H9 (cell line): Measurements from ENCODE around the gene SIPA1L2. TPM values are rescaled to one million over a fixed set of nuclear protein-coding genes. Genes with fewer than 3 reads are reported as not detected.

Experiments used
- DNase-seq: peaks from one replicate; pipeline ENCODE4 v3.0.0-alpha.2; 2017
- H2AFZ ChIP-seq: one replicate; pipeline ENCODE4 v1.6.1; 2013; ENCODE audit warnings: mild to moderate bottlenecking, low read length, control low read depth, moderate library complexity
- H2AK5ac ChIP-seq: 2 replicates; pipeline ENCODE4 v1.6.1; 2013; ENCODE audit warnings: low read length, control low read depth, mixed read lengths; ENCODE audit not compliant: insufficient read length
- H2BK120ac ChIP-seq: one replicate; pipeline ENCODE4 v1.6.1; 2013; ENCODE audit warnings: low read depth, mild to moderate bottlenecking, low read length, control low read depth, inconsistent platforms; ENCODE audit not compliant: poor library complexity, severe bottlenecking
- H2BK12ac ChIP-seq: 2 replicates; pipeline ENCODE4 v1.6.1; 2013; ENCODE audit warnings: low read length, control low read depth, mixed read lengths, low read depth; ENCODE audit not compliant: insufficient read length
- H2BK15ac ChIP-seq: 2 replicates; pipeline ENCODE4 v1.6.1; 2013; ENCODE audit warnings: low read depth, low read length, control low read depth
- H2BK20ac ChIP-seq: one replicate; pipeline ENCODE4 v1.6.1; 2013; ENCODE audit warnings: low read depth, mild to moderate bottlenecking, low read length, control low read depth, inconsistent platforms; ENCODE audit not compliant: poor library complexity, severe bottlenecking
- H2BK5ac ChIP-seq: 2 replicates; pipeline ENCODE4 v1.6.1; 2013; ENCODE audit warnings: low read length, control low read depth, mixed read lengths; ENCODE audit not compliant: insufficient read length
- H3K14ac ChIP-seq: 2 replicates; pipeline ENCODE4 v1.6.1; 2013; ENCODE audit warnings: low read length, control low read depth; ENCODE audit not compliant: insufficient read depth
- H3K18ac ChIP-seq: 2 replicates; pipeline ENCODE4 v1.6.1; 2013; ENCODE audit warnings: low read depth, mild to moderate bottlenecking, mixed read lengths, low read length, control low read depth; ENCODE audit not compliant: insufficient read length
- H3K23ac ChIP-seq: 2 replicates; pipeline ENCODE4 v1.6.1; 2013; ENCODE audit warnings: low read length, control low read depth, mixed read lengths, low read depth; ENCODE audit not compliant: insufficient read length
- H3K23me2 ChIP-seq: 2 replicates; pipeline ENCODE4 v1.6.1; 2013; ENCODE audit warnings: low read depth, mild to moderate bottlenecking, mixed read lengths, low read length, control low read depth; ENCODE audit not compliant: insufficient read length, poor library complexity, severe bottlenecking
- H3K27ac ChIP-seq: 2 replicates; pipeline ENCODE4 v1.5.1; 2013; ENCODE audit warnings: low read length, control low read depth, mixed read lengths, low read depth; ENCODE audit not compliant: insufficient read length
- H3K27me3 ChIP-seq: 2 replicates; pipeline ENCODE4 v1.6.1; 2013; ENCODE audit warnings: low read length, control low read depth, inconsistent platforms; ENCODE audit not compliant: insufficient read depth
- H3K4ac ChIP-seq: 2 replicates; pipeline ENCODE4 v1.6.1; 2013; ENCODE audit warnings: low read depth, mild to moderate bottlenecking, control low read depth, inconsistent platforms, low read length, moderate library complexity
- H3K4me1 ChIP-seq: 2 replicates; pipeline ENCODE4 v1.6.1; 2013; ENCODE audit warnings: low read length, control low read depth, inconsistent platforms; ENCODE audit not compliant: insufficient read depth
- H3K4me2 ChIP-seq: 2 replicates; pipeline ENCODE4 v1.6.1; 2013; ENCODE audit warnings: low read length, control low read depth, mixed read lengths; ENCODE audit not compliant: insufficient read length, insufficient read depth
- H3K56ac ChIP-seq: 2 replicates; pipeline ENCODE4 v1.6.1; 2013; ENCODE audit warnings: low read depth, mild to moderate bottlenecking, mixed read lengths, low read length, control low read depth; ENCODE audit not compliant: insufficient read length
- H3K79me1 ChIP-seq: 2 replicates; pipeline ENCODE4 v1.6.1; 2013; ENCODE audit warnings: low read depth, mild to moderate bottlenecking, moderate library complexity, low read length, control low read depth, inconsistent platforms; ENCODE audit not compliant: insufficient read depth, poor library complexity, severe bottlenecking
- H3K79me2 ChIP-seq: 2 replicates; pipeline ENCODE4 v1.6.1; 2013; ENCODE audit warnings: low read length, control low read depth, inconsistent platforms; ENCODE audit not compliant: insufficient read depth
- H3K9ac ChIP-seq: 2 replicates; pipeline ENCODE4 v1.6.1; 2013; ENCODE audit warnings: low read length, control low read depth, mixed read lengths; ENCODE audit not compliant: insufficient read length; ENCODE audit errors: extremely low read depth
- H3K9me3 ChIP-seq: one replicate; pipeline ENCODE4 v1.6.1; 2013; ENCODE audit warnings: low read depth, low read length, inconsistent platforms; ENCODE audit not compliant: control insufficient read depth
- H3T11ph ChIP-seq: one replicate; pipeline ENCODE4 v1.6.1; 2013; ENCODE audit warnings: mild to moderate bottlenecking, low read length, control low read depth, inconsistent platforms
- H4K20me1 ChIP-seq: one replicate; pipeline ENCODE4 v1.6.1; 2013; ENCODE audit not compliant: control insufficient read depth, insufficient read length, insufficient read depth
- H4K5ac ChIP-seq: 2 replicates; pipeline ENCODE4 v1.6.1; 2013; ENCODE audit warnings: low read depth, mild to moderate bottlenecking, mixed read lengths, low read length, control low read depth; ENCODE audit not compliant: insufficient read length
- H4K8ac ChIP-seq: replicated peaks from 2 replicates; pipeline ENCODE4 v1.6.1; 2013; ENCODE audit warnings: low read length, control low read depth, mixed read lengths, low read depth; ENCODE audit not compliant: insufficient read length
- H4K91ac ChIP-seq: 2 replicates; pipeline ENCODE4 v1.6.1; 2013; ENCODE audit warnings: low read depth, mild to moderate bottlenecking, moderate library complexity, mixed read lengths, low read length, control low read depth; ENCODE audit not compliant: insufficient read length
- H3K27ac Mint-ChIP-seq, 3 experiments: 2 replicates in 2 of 3; 3 replicates in 1 of 3; pipeline ENCODE4 v1.8.0; 2020 to 2021; ENCODE audit warnings: mixed read lengths in 3 of 3, mild to moderate bottlenecking in 1 of 3, moderate library complexity in 1 of 3
- H3K27me3 Mint-ChIP-seq: 2 replicates; pipeline ENCODE4 v1.8.0; 2021; ENCODE audit warnings: low read depth, mild to moderate bottlenecking, moderate library complexity, mixed read lengths
- H3K36me3 Mint-ChIP-seq, 3 experiments: 2 replicates in 2 of 3; 3 replicates in 1 of 3; pipeline ENCODE4 v1.8.0; 2020 to 2021; ENCODE audit warnings: low read depth in 3 of 3, mixed read lengths in 3 of 3; ENCODE audit not compliant: insufficient read depth in 1 of 3
- H3K4me1 Mint-ChIP-seq, 2 experiments: 2 replicates each; pipeline ENCODE4 v1.8.0; 2020; ENCODE audit warnings: mixed read lengths in 2 of 2
- H3K4me3 Mint-ChIP-seq, 2 experiments: 2 replicates in 1 of 2; 3 replicates in 1 of 2; pipeline ENCODE4 v1.8.0; 2020 to 2021; ENCODE audit warnings: mild to moderate bottlenecking in 2 of 2, mixed read lengths in 2 of 2, moderate library complexity in 1 of 2
- H3K9me3 Mint-ChIP-seq, 2 experiments: 2 replicates in 1 of 2; 3 replicates in 1 of 2; pipeline ENCODE4 v1.8.0; 2020; ENCODE audit warnings: mild to moderate bottlenecking in 2 of 2, mixed read lengths in 2 of 2, moderate library complexity in 1 of 2
- CTCF ChIP-seq: fragments of 200-600 bp; sonication (generic); conservative IDR thresholded peaks from 3 replicates; pipeline ENCODE4 v1.8.0; 2021; ENCODE audit warnings: antibody characterized with exemption, mild to moderate bottlenecking
- WGBS: extraction: QIAGEN DNeasy Blood & Tissue Kit; methylation state at CpG from one replicate; pipeline ENCODE4 v1.1.7; 2013; ENCODE audit warnings: missing lambda C conversion rate, low lambda C conversion rate, mixed read lengths; ENCODE audit not compliant: insufficient read length; ENCODE audit errors: extremely low coverage; 5-methylcytosine and 5-hydroxymethylcytosine counted together
- total RNA-seq: library from RNA; stranded (reverse); gene quantifications from 2 replicates; pipeline ENCODE4 v1.2.1, GENCODE V29; 2021

SIPA1L2 gene
- total RNA-seq, 1 experiment from 2014 or later = 5.2 TPM

- WGBS = no CpG with 5 or more reads among the region's 4 CpGs
- no peak overlapping the region for H3K56ac ChIP-seq
These were observed 37.8 kb upstream of the SIPA1L2 start for GRCh38 chr1:232667778-232668165.

More at GRCh38 chr1:232667778-232668165, 37.8 kb upstream of the SIPA1L2 start:
- H3K27me3 Mint-ChIP-seq = peaks cover 4% of the 10 kb centered on the region
- no peak for TF ChIP-seq CTCF
- Histone ChIP-seq H4K91ac (no peak overlapping the region), H4K5ac (no peak overlapping the region), H2BK5ac (no peak overlapping the region), H3K27me3 (no peaks in the 10 kb centered on the region), H3K14ac (no peak overlapping the region), H3T11ph (no peak overlapping the region), H4K8ac (no peak overlapping the region), H3K18ac (no peak overlapping the region), H2BK120ac (no peak overlapping the region), H3K23me2 (no peaks in the 10 kb centered on the region), H2AFZ (no peak overlapping the region), H3K4me2 (no peak overlapping the region), H3K9ac (no peak overlapping the region), H2BK12ac (no peak overlapping the region), H2BK20ac (no peak overlapping the region), H2BK15ac (no peak overlapping the region), H2AK5ac (no peak overlapping the region), H3K4me1 (no peaks in the 10 kb centered on the region), H3K9me3 (no peaks in the 10 kb centered on the region), H4K20me1 (no peaks in the 10 kb centered on the region), H3K4ac (no peak overlapping the region), H3K79me2 (no peaks in the 10 kb centered on the region), H3K79me1 (no peaks in the 10 kb centered on the region), H3K27ac (no peak overlapping the region), H3K23ac (no peak overlapping the region)
- no peaks in the 10 kb centered on the region for H3K36me3 Mint-ChIP-seq
- H3K4me3 Mint-ChIP-seq = no peak overlapping the region
- DNase-seq = no peak
- H3K4me1 Mint-ChIP-seq = no peaks in the 10 kb centered on the region
- no peak overlapping the region for H3K27ac Mint-ChIP-seq
- H3K9me3 Mint-ChIP-seq = no peaks in the 10 kb centered on the region
